Measurements from ENCODE around the gene RCVRN.

- TF ChIP-seq CTCF (IDR thresholded peaks at IDR 0.05) = no peak
- TF ChIP-seq POLR2A (IDR thresholded peaks at IDR 0.05) = no peak
These were observed 38.3 kb upstream of the RCVRN start for GRCh38 chr17:9943343-9943742.

Data from right lobe of liver (tissue), 4 donors.